HepG2 (cell line): ENCODE data around the gene NRIP2. TPM values are rescaled to one million over a fixed set of nuclear protein-coding genes. Genes with fewer than 3 reads are reported as not detected.

Experiments used
- ARID2 ChIP-seq: sonication (generic); formaldehyde crosslinking; IDR thresholded peaks from 2 replicates; pipeline ENCODE4 v1.8.1; 2022; ENCODE audit warnings: mild to moderate bottlenecking, missing genetic modification reagents, borderline replicate concordance
- BHLHE40 ChIP-seq: IDR thresholded peaks from 2 replicates; pipeline ENCODE4 v1.6.1; 2011; ENCODE audit warnings: low read length, improper control_type of control experiment
- HOXA5 ChIP-seq: sonication (generic); formaldehyde crosslinking; IDR thresholded peaks from 2 replicates; pipeline ENCODE4 v1.4.0; 2020; ENCODE audit warnings: missing genetic modification reagents
- IRF2 ChIP-seq: IDR thresholded peaks from 2 replicates; pipeline ENCODE4 v1.6.1; 2018; ENCODE audit warnings: missing genetic modification reagents, missing compliant biosample characterization
- ISL2 ChIP-seq: sonication (generic); formaldehyde crosslinking; IDR thresholded peaks from 2 replicates; pipeline ENCODE4 v1.5.0; 2020; ENCODE audit warnings: missing genetic modification reagents
- ZNF296 ChIP-seq: sonication (generic); formaldehyde crosslinking; conservative IDR thresholded peaks from 2 replicates; pipeline ENCODE4 v1.5.0; 2020; ENCODE audit warnings: mild to moderate bottlenecking, missing genetic modification reagents
- ZNF747 ChIP-seq: sonication (generic); formaldehyde crosslinking; IDR thresholded peaks from 2 replicates; pipeline ENCODE4 v1.8.1; 2023; ENCODE audit warnings: missing genetic modification reagents, mild to moderate bottlenecking, borderline replicate concordance
- ZSCAN12 ChIP-seq: sonication (generic); formaldehyde crosslinking; IDR thresholded peaks from 2 replicates; pipeline ENCODE4 v1.9.0; 2021; ENCODE audit warnings: mild to moderate bottlenecking, missing genetic modification reagents
- polyA plus RNA-seq, 8 experiments: library from polyadenylated mRNA; depleted of rRNA in 3 of 8; stranded (reverse) in 7 of 8; unstranded in 1 of 8; fragments of >200 nt; fragmentation: Illumina TruSeq in 4 of 8; extraction: Trizol in 4 of 8; gene quantifications; 2 replicates each; pipeline versions ENCODE4 v1.2.1 to v1.2.3, GENCODE V29; 2011 to 2016; ENCODE audit warnings: low read depth in 4 of 8, missing spikeins in 1 of 8, mixed read lengths in 1 of 8; ENCODE audit not compliant: insufficient read depth in 1 of 8
- total RNA-seq, 5 experiments: library from RNA; depleted of rRNA; stranded (reverse); fragments of >200 nt; fragmentation: Illumina TruSeq; extraction: Trizol; gene quantifications; 2 replicates each; pipeline ENCODE4 v1.2.3, GENCODE V29; 2016; ENCODE audit warnings: low read depth in 1 of 5
- TF ChIP-seq, protein P1 (sequence below): IDR thresholded peaks from 2 replicates; pipeline ENCODE4 v1.6.1; 2016; ENCODE audit warnings: low read depth, control low read depth
- TF ChIP-seq, protein P2 (sequence below): sonication (generic); formaldehyde crosslinking; IDR thresholded peaks from 2 replicates; pipeline ENCODE4 v1.5.0; 2020; ENCODE audit warnings: mild to moderate bottlenecking, missing genetic modification reagents
- TF ChIP-seq, protein P3 (sequence below): sonication (generic); formaldehyde crosslinking; IDR thresholded peaks from 2 replicates; pipeline ENCODE4 v1.4.0; 2020; ENCODE audit warnings: missing genetic modification reagents, borderline replicate concordance
- TF ChIP-seq, protein P4 (sequence below), 2 experiments: sonication (generic) in 1 of 2; formaldehyde crosslinking in 1 of 2; IDR thresholded peaks; 2 replicates each; pipeline versions ENCODE4 v1.4.0 to v1.6.1; 2018 to 2020; ENCODE audit warnings: missing genetic modification reagents in 2 of 2, borderline replicate concordance in 1 of 2, low read depth in 1 of 2, mild to moderate bottlenecking in 1 of 2, missing biosample characterization in 1 of 2
- TF ChIP-seq, protein P5 (sequence below): sonication (generic); formaldehyde crosslinking; IDR thresholded peaks from 2 replicates; pipeline ENCODE4 v1.5.0; 2020; ENCODE audit warnings: missing genetic modification reagents

Gene NRIP2
- total and polyA plus RNA-seq, 2 of the 13 experiments (the other 11 are each of a cell fraction or from before 2014, with no cell fraction given), result not detected

DNA sequence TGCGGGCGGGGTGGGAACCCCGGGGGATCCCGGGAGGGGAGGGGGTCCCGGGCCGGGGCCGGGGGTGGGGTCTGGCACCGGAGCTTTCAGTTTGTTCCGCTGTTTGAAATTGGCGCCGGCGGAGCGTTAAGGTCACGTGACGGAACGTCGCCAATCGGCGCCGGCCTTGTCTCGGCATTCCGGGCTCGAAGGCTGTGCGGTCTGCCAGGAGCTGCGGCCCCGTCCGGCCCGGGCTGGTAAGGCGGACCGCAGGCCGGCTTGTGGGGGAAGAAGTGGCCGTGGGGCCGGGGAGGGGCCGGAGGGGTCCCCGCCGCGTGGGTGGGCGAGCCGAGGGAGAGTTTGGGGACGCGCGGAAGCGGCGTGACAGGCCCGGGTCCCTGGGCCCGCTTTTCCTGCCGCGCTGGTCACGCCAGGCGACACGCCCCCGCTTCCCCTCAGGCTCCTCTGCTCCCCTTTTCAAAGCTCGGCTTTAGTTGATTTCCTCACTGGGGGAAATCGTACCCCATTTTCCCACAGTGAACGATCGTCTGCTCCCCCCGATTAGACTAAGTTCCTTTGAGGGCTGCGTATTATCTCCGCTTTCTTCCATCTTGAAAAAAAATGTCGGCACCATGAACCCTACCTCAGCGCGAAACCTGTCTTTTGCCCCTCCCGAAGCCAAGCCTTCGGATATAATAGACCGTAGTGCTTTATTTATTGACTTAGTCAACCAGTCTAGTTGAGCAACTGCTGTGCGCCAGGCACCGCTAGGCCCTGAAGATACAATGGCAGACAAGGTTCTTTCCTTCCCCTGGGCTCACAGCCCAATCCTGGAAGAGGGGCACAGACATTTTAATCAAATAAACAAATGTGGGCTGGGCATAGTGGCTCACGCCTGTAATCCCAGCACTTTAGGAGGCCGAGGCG lies 42.5 kb upstream of the NRIP2 start, which contains the start of the genes FOXM1 and RHNO1 (continued):
- TF ChIP-seq ISL2 (CRISPR knock-in tag) (0 out of 2 replicates have a peak, but pooled peaks have one; percentile 23), IRF2 (CRISPR knock-in tag) (peak; percentile 38; the same call in 1 of the 2 replicates), ARID2 (CRISPR knock-in tag) (peak; percentile 74; the same call in 1 of the 2 replicates), ZNF296 (CRISPR knock-in tag) (peak; percentile 59; the same call in 1 of the 2 replicates), ZSCAN12 (no peak; the same call in 1 of the 2 replicates), ZNF747 (CRISPR knock-in tag) (peak; percentile 38; the same call in 1 of the 2 replicates), HOXA5 (peak; percentile 13; the same call in 1 of the 2 replicates), BHLHE40 (peak; percentile 79)
- TF ChIP-seq, protein P1, sequence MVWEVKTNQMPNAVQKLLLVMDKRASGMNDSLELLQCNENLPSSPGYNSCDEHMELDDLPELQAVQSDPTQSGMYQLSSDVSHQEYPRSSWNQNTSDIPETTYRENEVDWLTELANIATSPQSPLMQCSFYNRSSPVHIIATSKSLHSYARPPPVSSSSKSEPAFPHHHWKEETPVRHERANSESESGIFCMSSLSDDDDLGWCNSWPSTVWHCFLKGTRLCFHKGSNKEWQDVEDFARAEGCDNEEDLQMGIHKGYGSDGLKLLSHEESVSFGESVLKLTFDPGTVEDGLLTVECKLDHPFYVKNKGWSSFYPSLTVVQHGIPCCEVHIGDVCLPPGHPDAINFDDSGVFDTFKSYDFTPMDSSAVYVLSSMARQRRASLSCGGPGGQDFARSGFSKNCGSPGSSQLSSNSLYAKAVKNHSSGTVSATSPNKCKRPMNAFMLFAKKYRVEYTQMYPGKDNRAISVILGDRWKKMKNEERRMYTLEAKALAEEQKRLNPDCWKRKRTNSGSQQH (CRISPR knock-in tag), result 0 out of 2 replicates have a peak, but pooled peaks have one; percentile 23
- TF ChIP-seq, protein P2, sequence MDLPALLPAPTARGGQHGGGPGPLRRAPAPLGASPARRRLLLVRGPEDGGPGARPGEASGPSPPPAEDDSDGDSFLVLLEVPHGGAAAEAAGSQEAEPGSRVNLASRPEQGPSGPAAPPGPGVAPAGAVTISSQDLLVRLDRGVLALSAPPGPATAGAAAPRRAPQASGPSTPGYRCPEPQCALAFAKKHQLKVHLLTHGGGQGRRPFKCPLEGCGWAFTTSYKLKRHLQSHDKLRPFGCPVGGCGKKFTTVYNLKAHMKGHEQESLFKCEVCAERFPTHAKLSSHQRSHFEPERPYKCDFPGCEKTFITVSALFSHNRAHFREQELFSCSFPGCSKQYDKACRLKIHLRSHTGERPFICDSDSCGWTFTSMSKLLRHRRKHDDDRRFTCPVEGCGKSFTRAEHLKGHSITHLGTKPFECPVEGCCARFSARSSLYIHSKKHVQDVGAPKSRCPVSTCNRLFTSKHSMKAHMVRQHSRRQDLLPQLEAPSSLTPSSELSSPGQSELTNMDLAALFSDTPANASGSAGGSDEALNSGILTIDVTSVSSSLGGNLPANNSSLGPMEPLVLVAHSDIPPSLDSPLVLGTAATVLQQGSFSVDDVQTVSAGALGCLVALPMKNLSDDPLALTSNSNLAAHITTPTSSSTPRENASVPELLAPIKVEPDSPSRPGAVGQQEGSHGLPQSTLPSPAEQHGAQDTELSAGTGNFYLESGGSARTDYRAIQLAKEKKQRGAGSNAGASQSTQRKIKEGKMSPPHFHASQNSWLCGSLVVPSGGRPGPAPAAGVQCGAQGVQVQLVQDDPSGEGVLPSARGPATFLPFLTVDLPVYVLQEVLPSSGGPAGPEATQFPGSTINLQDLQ (CRISPR knock-in tag), result 0 out of 2 replicates have a peak, but pooled peaks have one; percentile 46
- TF ChIP-seq, protein P3, sequence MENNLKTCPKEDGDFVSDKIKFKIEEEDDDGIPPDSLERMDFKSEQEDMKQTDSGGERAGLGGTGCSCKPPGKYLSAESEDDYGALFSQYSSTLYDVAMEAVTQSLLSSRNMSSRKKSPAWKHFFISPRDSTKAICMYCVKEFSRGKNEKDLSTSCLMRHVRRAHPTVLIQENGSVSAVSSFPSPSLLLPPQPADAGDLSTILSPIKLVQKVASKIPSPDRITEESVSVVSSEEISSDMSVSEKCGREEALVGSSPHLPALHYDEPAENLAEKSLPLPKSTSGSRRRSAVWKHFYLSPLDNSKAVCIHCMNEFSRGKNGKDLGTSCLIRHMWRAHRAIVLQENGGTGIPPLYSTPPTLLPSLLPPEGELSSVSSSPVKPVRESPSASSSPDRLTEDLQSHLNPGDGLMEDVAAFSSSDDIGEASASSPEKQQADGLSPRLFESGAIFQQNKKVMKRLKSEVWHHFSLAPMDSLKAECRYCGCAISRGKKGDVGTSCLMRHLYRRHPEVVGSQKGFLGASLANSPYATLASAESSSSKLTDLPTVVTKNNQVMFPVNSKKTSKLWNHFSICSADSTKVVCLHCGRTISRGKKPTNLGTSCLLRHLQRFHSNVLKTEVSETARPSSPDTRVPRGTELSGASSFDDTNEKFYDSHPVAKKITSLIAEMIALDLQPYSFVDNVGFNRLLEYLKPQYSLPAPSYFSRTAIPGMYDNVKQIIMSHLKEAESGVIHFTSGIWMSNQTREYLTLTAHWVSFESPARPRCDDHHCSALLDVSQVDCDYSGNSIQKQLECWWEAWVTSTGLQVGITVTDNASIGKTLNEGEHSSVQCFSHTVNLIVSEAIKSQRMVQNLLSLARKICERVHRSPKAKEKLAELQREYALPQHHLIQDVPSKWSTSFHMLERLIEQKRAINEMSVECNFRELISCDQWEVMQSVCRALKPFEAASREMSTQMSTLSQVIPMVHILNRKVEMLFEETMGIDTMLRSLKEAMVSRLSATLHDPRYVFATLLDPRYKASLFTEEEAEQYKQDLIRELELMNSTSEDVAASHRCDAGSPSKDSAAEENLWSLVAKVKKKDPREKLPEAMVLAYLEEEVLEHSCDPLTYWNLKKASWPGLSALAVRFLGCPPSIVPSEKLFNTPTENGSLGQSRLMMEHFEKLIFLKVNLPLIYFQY (CRISPR knock-in tag), result 0 out of 2 replicates have a peak, but pooled peaks have one; percentile 59
- TF ChIP-seq, protein P4, sequence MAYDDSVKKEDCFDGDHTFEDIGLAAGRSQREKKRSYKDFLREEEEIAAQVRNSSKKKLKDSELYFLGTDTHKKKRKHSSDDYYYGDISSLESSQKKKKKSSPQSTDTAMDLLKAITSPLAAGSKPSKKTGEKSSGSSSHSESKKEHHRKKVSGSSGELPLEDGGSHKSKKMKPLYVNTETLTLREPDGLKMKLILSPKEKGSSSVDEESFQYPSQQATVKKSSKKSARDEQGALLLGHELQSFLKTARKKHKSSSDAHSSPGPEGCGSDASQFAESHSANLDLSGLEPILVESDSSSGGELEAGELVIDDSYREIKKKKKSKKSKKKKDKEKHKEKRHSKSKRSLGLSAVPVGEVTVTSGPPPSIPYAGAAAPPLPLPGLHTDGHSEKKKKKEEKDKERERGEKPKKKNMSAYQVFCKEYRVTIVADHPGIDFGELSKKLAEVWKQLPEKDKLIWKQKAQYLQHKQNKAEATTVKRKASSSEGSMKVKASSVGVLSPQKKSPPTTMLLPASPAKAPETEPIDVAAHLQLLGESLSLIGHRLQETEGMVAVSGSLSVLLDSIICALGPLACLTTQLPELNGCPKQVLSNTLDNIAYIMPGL (CRISPR knock-in tag; IDR thresholded peaks at IDR 0.05; ENCODE audit: borderline replicate concordance in 1 of 2, low read depth in 1 of 2), result peak in 1 of 2 experiments; percentile 41; a peak in 1 of 4 replicates
- TF ChIP-seq, protein P5, sequence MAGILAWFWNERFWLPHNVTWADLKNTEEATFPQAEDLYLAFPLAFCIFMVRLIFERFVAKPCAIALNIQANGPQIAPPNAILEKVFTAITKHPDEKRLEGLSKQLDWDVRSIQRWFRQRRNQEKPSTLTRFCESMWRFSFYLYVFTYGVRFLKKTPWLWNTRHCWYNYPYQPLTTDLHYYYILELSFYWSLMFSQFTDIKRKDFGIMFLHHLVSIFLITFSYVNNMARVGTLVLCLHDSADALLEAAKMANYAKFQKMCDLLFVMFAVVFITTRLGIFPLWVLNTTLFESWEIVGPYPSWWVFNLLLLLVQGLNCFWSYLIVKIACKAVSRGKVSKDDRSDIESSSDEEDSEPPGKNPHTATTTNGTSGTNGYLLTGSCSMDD (CRISPR knock-in tag), result 0 out of 2 replicates have a peak, but pooled peaks have one; percentile 44
